ENCODE results near the gene DTNB. TPM values are rescaled to one million over a fixed set of nuclear protein-coding genes. Genes with fewer than 3 reads are reported as not detected.

Gene DTNB
- total RNA-seq, 3 donors from 2014 or later: 4.8 to 8.8 (median 7.2) TPM

DNA sequence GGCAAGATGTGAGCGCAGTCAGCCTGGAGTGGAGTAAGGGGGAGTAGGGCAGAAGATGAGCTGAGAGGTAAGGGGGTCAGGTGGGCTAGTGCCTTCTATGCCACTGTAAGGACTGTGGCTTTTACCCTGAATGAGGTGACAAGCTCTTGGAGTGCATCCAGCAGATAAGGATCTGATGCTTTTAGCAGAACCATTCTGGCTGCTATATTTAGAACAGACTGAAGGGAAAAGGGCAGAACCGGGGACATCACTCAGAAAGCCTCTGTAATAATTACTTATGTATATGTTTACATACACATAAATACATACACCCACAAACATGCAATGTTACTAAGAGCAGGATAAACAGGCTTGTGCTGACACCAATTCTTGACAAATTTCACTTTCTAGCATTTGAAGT, 124.8 kb downstream of the DTNB start:
- DNase-seq (no peak), ATAC-seq (no peak)
- intact Hi-C loops (cut with DNase I, micrococcal nuclease): no loop called here

DNA sequence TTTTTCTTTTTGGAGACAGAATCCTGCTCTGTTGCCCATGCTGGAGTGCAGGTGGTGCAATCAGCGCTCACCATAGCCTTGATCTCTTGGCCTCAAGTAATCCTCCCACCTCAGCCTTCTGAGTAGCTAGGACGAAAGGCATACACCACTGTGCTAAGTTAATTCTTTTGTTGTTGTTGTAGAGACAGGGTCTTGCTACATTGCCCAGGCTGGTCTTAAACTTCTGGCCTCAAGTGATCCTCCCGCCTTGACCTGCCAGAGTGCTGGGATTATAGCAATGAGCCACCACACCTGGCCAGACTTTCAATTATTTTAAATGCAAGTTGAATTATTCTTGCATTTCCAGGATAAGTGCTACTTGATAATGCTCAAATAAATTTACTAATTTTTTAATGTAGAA, 126.5 kb downstream of the DTNB start:
- no peaks in the 10 kb centered on the region for H3K4me1 ChIP-seq (ENCODE audit: low read depth)
- ATAC-seq (no peak), DNase-seq (no peak)
- no peaks in the 10 kb centered on the region for H3K36me3 ChIP-seq (ENCODE audit: low read depth)
- no peak for TF ChIP-seq CTCF (IDR thresholded peaks at IDR 0.05)
- no peak overlapping the region for H3K4me3 ChIP-seq
- no peaks in the 10 kb centered on the region for H3K9me3 ChIP-seq
- intact Hi-C loops (cut with DNase I, micrococcal nuclease): no loop called here

More for the DNA sequence above, 124.8 kb downstream of the DTNB start:
- no peaks in the 10 kb centered on the region for H3K4me1 ChIP-seq (ENCODE audit: low read depth)
- H3K9me3 ChIP-seq: no peaks in the 10 kb centered on the region
- no peak for TF ChIP-seq CTCF (IDR thresholded peaks at IDR 0.05)
- H3K36me3 ChIP-seq (ENCODE audit: low read depth): no peaks in the 10 kb centered on the region
- no peak overlapping the region for H3K4me3 ChIP-seq

- intact Hi-C loops (cut with DNase I, micrococcal nuclease): no loop called here
- no peaks in the 10 kb centered on the region for H3K9me3 ChIP-seq
- H3K36me3 ChIP-seq (ENCODE audit: low read depth): no peaks in the 10 kb centered on the region
- ATAC-seq: no peak
- no peaks in the 10 kb centered on the region for H3K4me1 ChIP-seq (ENCODE audit: low read depth)
- no peak overlapping the region for H3K4me3 ChIP-seq
- no peak for TF ChIP-seq CTCF (IDR thresholded peaks at IDR 0.05)
- no peak for DNase-seq
Measured at GRCh38 chr2:25545899-25546298, 127.5 kb downstream of the DTNB start.

DNA sequence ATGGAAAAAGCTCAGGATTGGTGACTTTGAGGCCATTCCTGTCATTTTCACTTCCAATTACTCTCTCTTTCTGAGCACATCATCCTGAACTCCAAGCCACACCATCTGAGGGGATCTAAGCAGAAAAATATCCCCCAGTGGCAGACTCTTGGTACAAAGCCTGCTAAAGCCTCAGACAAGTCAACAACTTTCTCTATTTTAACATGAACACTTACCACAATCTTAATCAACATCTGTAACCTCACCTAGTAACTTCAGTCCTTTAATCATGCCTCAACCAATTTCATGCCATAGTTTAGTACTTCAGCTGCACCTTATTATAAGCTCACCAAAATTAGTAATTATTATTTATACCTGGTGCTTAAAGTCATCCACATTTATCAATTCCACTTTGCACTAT, 128.9 kb downstream of the DTNB start:
- Histone ChIP-seq H3K9me3 (no peaks in the 10 kb centered on the region), H3K4me1 (ENCODE audit: low read depth) (no peaks in the 10 kb centered on the region), H3K4me3 (no peak overlapping the region), H3K36me3 (ENCODE audit: low read depth) (no peaks in the 10 kb centered on the region)
- DNase-seq (no peak), ATAC-seq (no peak)
- intact Hi-C loops (cut with DNase I, micrococcal nuclease): no loop called here
- TF ChIP-seq CTCF (IDR thresholded peaks at IDR 0.05): no peak

DNA sequence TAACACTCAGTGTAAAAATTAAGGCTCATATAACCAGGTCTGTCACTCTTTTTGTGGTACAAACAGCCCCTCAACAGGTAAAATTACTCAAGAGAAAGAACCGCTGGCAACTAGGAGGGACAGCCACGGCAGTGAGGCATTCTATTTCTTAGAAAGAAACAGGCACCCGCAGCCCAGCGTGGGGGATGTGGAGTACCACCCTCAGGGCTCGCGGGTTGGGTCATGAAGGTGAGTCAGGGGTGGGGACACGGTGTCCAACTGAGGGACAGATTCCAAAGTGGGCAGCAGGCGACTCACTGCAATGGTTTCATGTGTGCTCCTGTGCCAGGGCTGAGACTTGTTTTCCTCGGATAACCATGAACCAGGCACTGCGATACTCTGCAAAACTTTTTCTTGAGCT, 129.4 kb downstream of the DTNB start:
- no peaks in the 10 kb centered on the region for H3K4me1 ChIP-seq (ENCODE audit: low read depth)
- no peaks in the 10 kb centered on the region for H3K36me3 ChIP-seq (ENCODE audit: low read depth)
- DNase-seq (no peak), ATAC-seq (no peak)
- TF ChIP-seq CTCF (IDR thresholded peaks at IDR 0.05): no peak
- no peak overlapping the region for H3K4me3 ChIP-seq
- H3K9me3 ChIP-seq: no peaks in the 10 kb centered on the region
- intact Hi-C loops (cut with DNase I, micrococcal nuclease): no loop called here

GRCh38 chr2:25541378-25541777, 132.0 kb downstream of the DTNB start:
- TF ChIP-seq CTCF (IDR thresholded peaks at IDR 0.05): no peak
- Histone ChIP-seq H3K9me3 (no peaks in the 10 kb centered on the region), H3K4me1 (ENCODE audit: low read depth) (no peaks in the 10 kb centered on the region), H3K4me3 (no peak overlapping the region), H3K36me3 (ENCODE audit: low read depth) (no peaks in the 10 kb centered on the region)
- ATAC-seq (no peak), DNase-seq (no peak)
- intact Hi-C loops (cut with DNase I, micrococcal nuclease): no loop called here
